Measurements from ENCODE around the gene ADRA2A. TPM values are rescaled to one million over a fixed set of nuclear protein-coding genes. Genes with fewer than 3 reads are reported as not detected.

ADRA2A gene
- total RNA-seq, 1 donor from 2014 or later: 1.1 TPM

DNA sequence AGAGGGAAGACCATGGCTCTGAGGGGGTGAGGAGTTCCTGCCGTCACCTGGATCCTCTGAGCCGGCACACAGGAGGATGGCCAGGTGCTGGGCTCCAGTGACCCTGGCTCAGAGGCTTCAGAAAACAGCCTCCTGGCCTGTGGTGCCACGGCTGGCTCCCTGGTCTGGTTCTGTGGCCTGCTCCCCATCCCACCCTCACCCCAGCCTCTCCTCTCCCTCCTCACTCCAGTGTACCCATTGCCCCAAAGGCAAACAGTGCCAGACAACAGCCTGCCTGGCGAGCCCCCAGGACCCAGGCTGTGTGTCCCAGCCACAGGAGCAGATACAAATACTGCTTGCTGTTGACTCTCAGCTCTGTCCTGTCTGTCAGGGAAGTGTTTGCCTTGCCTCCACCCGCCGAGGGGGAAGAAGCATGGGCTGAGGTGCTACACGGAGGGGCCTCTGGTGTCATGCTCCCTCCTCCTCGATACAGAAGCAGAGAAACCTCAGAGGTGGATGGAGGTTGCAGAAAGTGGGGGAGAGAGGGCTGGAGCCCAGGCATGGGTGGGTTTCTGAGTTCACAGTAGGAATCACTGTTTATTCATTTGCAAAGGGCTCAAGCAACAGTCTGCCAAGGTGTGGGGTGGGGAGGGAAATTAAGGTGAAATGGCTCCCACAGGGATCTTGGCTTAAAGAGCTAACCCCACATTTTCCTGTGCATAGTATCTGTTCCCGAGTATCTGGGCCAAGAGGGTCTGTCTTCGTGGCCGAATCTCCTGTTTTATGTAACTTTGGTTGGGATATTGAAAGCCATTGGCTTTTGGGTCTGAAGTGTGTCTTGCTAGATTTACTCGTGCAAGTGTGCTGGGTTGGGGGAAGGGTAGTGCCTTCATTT is 5.5 kb downstream of the ADRA2A start:
- intact Hi-C loops (cut with DNase I): no loop called here
- DNase-seq (ENCODE audit: low spot score): peak; percentile 44

GRCh38 chr10:111083222-111084095 is 6.6 kb downstream of the ADRA2A start:
- intact Hi-C loops (cut with DNase I): no loop called here
- peak; percentile 63 for DNase-seq (ENCODE audit: low spot score)

DNA sequence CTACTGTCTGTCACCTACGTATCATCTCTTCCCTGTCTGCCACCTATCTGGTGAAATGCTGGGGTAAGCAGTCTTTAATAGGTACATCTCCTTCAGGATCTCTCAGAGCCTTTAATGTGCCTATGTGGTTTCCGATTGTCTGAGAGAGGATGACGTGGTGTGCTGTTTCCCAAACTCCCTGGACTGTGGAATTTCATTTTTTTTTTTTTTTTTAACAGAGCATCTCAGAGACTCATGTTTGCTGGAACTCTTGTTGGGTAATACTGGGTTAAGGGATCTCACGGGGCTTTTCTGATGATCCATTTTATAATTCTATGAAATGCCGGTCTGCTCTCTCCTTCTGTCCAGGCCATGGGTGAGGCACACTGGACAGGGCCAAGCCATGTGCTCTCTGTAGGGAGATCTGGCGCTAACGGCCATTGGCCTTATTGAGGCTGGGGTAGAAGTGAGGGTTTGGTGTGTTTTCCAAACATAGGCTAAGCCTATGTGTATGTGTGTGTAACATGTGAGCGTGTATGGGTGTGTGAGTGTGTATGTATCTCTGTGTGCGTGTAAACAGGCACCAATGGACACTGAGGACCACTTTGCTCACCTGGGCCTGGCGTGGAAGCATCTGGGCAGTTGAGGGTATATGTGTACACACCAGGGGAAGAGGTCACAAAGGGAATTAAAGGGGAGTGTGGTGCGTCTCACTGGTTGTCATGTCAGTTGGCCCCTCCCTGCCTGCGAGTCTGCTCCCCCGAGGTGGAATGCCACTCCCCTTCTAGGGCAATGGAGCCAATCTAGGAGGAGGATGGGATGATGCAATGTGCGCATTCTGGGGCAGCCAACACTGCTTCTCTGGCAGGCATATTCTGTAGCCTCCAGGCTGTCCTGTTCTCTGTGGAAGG is 7.8 kb downstream of the ADRA2A start:
- intact Hi-C loops (cut with DNase I): no loop called here
- DNase-seq (ENCODE audit: low spot score): peak; percentile 20

DNA sequence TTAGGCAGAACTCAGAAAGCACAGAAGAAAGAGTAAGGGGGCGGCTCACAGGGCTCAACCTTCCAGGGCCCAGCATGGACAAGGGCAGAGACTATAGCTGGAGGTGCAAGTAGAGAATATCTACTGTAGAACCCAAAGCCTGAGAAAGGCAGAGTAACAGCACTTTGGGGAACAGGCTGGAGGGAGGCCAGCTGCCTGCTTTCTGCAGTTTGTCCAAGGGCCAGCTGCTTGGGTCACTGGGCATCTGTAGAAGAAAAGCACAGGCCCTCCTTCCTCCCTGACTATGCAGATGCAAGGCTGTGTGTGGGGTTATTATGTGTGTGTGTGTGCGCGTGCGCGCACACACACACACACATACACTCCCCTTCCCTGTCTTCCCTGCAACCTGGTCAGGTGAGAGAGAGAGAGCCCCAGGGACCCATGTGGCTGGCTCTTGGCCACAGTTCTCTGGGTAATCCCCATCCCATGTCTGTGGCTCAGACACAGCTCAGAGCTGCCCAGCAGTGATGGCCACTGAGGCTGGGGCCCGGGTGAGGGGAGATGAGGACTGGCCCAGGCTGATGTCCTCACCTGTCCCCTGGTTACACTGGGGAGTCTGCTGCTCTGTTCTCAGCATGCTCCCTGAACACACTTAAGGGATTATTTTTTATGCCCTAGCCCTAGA is 9.0 kb downstream of the ADRA2A start:
- no peak for DNase-seq (ENCODE audit: low spot score)
- intact Hi-C loops (cut with DNase I): no loop called here

DNA sequence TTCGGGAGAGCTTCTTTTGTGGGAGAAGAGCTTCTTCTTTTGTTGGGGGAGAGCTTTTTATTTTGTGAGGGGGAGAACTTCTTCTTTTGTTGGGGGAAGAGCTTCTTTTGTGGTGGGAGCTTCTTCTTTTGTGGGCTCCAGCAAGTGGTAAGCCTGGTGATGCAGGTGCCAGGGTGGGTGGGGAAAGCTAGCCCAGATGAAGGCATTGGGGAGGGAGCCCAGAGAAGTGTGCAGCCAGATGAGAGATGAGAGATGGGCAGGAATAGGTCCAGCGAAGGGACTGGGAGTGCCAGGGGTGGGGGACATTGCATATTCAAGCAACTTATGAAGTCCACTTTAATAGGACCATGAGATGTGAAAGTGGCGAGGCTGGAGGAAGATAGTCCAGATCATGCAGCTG is 9.7 kb downstream of the ADRA2A start:
- no peak for DNase-seq (ENCODE audit: low spot score)
- intact Hi-C loops (cut with DNase I): no loop called here

DNA sequence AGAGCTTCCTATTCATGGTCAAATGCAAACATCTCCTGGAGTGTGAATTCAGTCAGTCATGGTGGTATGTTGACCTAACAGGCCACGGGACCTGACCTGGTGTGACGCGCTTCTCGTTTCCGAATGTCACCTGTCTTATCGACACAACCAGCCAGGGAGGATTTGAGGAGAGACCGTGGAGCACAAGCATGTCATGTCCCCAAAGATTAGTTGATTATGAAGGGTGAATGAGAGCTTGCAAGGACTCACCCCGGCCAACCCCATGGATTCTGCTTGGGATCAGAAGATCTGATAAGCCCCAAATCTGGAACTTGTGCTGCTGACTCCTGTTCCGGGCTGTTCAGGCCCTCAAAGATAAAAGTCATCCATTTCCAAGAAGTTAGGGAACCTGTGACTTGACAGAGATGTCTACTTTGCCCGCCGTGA is 10.5 kb downstream of the ADRA2A start:
- DNase-seq (ENCODE audit: low spot score): no peak
- intact Hi-C loops (cut with DNase I): no loop called here

- intact Hi-C loops (cut with DNase I): no loop called here
- no peak for DNase-seq (ENCODE audit: low spot score)
These were observed 11.2 kb downstream of the ADRA2A start for GRCh38 chr10:111087968-111088505.

GRCh38 chr10:111089293-111089692 is 12.5 kb downstream of the ADRA2A start:
- intact Hi-C loops (cut with DNase I): no loop called here

GRCh38 chr10:111091833-111092232 is 15.0 kb downstream of the ADRA2A start:
- no peak for DNase-seq (ENCODE audit: low spot score)
- intact Hi-C loops (cut with DNase I): no loop called here

More at GRCh38 chr10:111089293-111089692, 12.5 kb downstream of the ADRA2A start:
- DNase-seq (ENCODE audit: low spot score): no peak

DNA sequence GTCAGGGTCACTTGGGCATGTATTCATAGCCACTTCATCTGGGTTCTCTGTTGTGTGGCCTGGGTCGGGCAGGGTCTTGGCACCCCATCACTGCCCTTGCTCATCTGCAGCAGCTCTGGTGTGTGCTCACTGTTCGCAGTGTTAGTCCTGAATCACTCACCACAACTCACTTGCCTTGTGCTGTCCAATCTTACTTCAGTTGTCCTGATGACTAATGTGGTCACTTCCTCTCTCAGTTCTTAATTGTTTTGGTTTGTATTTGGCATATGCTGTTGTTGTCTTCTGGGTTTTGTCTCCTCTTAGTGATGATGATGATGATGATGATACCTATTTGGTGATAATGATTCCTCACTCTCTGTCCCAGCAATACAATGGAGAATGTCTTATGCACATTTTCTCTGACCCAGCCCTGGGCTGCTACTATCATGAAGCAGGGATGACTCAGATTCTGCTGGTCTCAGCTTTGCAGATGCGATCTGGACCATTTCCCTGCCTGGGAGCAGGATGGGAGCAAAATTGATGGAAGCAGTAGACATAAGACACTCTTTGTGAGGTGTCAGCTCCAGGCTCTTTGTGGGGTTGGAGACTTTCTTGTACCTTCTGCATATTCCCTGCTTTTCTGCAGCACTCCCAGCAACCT is 17.0 kb downstream of the ADRA2A start:
- intact Hi-C loops (cut with DNase I): no loop called here
- no peak for DNase-seq (ENCODE audit: low spot score)

DNA sequence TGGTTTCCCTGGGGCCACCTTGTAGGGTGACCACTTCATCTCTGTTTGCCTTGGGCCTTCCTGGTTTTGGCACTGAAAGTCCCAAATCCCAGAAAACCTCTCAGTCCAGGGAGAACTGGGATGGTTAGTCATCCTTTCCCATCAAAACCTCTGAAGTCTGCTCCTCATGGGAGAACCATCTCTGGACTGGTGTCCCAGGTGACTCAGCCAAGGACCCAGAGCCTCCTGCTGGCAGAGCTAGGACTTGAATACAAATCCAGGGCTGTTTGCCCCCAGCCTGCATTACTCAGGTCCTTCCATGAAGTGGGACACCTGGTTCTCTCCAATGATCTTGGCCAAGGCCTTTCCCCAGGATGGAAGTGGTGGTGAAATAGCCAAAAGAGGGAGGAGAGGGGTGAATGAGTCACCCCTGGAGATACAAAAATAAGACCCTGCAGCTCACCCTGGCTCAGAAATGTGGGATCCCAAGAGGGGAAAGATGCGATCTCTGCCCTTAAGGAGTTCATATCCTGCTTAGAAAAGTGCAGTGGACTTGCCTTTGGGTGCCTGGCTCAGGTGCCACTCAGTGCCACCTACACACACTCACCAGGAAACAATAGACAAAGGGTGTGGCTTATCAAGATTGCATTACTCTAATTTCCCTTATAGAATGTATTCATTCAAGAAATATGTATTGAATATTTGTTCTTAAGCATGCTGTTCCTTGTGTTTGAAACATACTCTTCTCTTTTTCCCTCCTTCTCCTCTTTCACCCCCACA is 22.0 kb downstream of the ADRA2A start:
- intact Hi-C loops (cut with DNase I): no loop called here

GRCh38 chr10:111100198-111100597 is 23.4 kb downstream of the ADRA2A start:
- intact Hi-C loops (cut with DNase I): no loop called here
- peak; percentile 22 for DNase-seq (ENCODE audit: low spot score)

More for the DNA sequence above, 22.0 kb downstream of the ADRA2A start:
- peak; percentile 57 for DNase-seq (ENCODE audit: low spot score)

DNA sequence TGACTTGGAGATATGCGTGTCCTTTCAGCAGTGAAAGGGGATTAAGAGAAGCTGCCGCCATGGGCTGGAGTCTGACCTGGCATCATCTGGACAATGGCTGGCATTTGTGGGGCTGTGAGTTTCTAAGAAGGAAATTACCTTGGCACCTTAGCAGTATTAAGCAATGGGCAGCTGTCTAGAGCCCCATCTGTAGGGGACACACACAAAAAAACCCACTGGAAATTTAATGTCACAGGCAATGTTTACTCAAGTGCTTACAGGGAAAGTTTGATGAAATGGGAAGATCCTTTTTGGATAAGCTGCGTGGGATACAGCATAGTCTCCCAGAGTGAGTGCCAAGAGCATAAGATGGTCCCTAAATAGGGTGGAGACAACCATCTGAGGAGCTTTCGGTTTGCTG is 25.0 kb downstream of the ADRA2A start:
- intact Hi-C loops (cut with DNase I): no loop called here
- DNase-seq (ENCODE audit: low spot score): peak; percentile 43

DNA sequence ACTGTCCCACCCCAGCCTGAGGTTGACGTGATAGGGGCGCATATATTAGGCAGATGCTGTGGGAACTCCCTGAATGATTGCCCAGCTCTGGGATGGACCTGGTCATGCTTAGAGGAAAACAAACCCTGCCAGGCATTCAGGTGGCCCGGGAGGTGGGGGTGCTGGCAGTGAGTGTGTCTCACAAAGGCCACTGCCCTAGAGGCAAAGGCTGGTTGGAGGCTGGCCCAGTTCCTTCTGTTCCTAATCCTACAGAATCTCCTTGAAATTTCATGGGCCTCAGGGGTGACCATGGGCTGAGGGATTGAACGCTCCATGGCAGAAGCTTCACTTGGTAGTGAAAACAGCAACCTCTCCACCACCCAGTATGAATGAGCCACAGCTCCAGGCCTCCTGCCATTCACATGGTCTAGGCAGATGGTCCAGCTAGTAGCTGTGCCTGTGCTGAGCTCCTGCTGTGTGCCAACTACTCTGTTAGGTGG is 25.6 kb downstream of the ADRA2A start:
- DNase-seq (ENCODE audit: low spot score): peak; percentile 59
- intact Hi-C loops (cut with DNase I): no loop called here

DNA sequence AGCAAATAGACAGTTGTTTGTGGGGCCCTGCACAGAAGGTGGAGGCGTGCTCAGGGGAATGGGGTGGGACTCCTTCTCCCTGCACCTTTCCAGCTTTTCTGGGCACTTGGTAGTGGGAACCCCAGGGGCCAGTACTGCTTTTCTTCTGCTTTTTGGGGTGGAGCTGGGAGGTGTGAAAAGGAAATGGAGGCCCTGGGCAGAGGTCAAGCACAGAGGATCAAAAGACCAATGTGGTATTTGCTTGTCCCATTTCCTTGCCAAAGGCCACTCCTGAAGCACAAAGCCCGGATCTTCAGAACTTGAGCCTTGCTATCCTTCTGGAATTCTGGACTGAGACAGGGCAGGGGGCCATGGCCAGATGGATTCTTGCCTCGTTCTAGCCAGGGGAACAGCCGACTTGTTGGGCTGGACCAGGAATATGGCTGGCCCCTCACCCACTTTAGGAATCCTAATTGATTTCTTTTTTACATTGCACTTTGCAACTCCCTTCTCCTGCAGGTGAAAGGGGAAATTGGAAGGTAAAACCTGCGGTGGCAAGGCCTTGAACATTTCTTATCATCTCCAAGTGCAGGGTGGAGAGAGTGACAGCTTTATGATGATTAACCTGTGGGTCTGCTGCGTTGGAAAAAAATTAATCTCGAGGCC is 26.5 kb downstream of the ADRA2A start:
- DNase-seq (ENCODE audit: low spot score): peak; percentile 27
- intact Hi-C loops (cut with DNase I): no loop called here

DNA sequence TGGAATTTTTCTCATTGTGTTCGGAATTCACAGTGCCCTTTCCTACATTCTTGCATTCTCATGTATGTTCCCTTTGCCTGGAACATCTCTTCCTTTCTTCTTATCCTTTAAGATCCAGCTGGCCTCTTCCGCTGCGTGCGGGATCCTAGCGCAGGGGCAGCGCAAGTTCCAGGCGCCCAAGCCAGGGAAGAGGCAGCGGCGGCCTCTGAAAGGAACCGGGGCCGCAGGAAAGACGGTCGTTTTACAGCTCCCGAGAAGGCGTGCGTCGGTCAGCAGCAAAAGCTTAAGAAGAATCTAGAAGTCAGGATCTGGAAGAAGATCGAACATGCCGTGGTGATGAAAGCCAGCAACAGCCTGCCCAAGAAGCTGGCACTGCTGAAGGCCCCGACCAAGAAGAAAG is 28.0 kb downstream of the ADRA2A start:
- DNase-seq (ENCODE audit: low spot score): peak; percentile 19
- intact Hi-C loops (cut with DNase I): no loop called here

DNA sequence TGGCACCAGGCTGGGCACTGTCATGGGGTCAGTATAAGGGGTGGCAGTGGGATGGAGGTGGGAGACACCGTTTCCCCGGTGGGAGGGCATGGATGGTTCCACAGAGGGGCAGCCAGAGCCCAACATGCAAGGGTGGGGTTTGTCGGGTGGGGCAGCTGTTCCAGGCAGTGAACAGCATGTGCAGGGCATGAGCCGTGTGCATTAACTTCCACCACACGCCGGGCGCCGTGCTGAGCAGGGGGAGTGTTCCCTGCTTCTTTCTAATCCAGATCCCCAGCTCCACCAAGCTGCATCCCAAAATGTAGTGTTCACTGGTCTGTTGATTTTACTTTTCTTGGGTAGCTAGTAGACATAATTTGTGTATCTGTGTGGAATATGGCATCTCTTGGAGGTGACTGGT is 29.3 kb downstream of the ADRA2A start:
- DNase-seq (ENCODE audit: low spot score): peak; percentile 46
- intact Hi-C loops (cut with DNase I): no loop called here

Measured in cardiac septum (tissue), 1 donor.